Mesothelial cell of epicardium (in vitro differentiated cells): ENCODE measurements around the gene CALB2. TPM values are rescaled to one million over a fixed set of nuclear protein-coding genes. Genes with fewer than 3 reads are reported as not detected.

ENCODE experiments used
- DNase-seq, 2 experiments: peaks; one replicate each; pipeline ENCODE4 v3.0.0; 2021; ENCODE audit warnings: low spot score in 2 of 2; ENCODE audit not compliant: unreplicated experiment in 2 of 2
- H3K27ac Mint-ChIP-seq: 2 replicates; pipeline ENCODE4 v1.8.0; 2021; ENCODE audit warnings: mixed read lengths
- H3K27me3 Mint-ChIP-seq: 2 replicates; pipeline ENCODE4 v1.8.0; 2021; ENCODE audit warnings: low read depth, mixed read lengths
- H3K36me3 Mint-ChIP-seq: 2 replicates; pipeline ENCODE4 v1.8.0; 2021; ENCODE audit warnings: mixed read lengths
- H3K4me1 Mint-ChIP-seq: 2 replicates; pipeline ENCODE4 v1.8.0; 2021; ENCODE audit warnings: mixed read lengths
- H3K4me3 Mint-ChIP-seq: 2 replicates; pipeline ENCODE4 v1.8.0; 2021; ENCODE audit warnings: mild to moderate bottlenecking, moderate library complexity, mixed read lengths
- H3K9me3 Mint-ChIP-seq: 2 replicates; pipeline ENCODE4 v1.8.0; 2021; ENCODE audit warnings: mixed read lengths
- CTCF ChIP-seq: fragments of 200-600 bp; sonication (generic); IDR thresholded peaks from one replicate; pipeline ENCODE4 v1.5.0; 2021; ENCODE audit warnings: antibody characterized with exemption; ENCODE audit not compliant: unreplicated experiment
- total RNA-seq: library from RNA; stranded (reverse); gene quantifications from 3 replicates; pipeline ENCODE4 v1.2.1, GENCODE V29; 2021

Gene CALB2
- total RNA-seq, 1 donor from 2014 or later: 0.22 TPM

GRCh38 chr16:71328151-71328550, 30.4 kb upstream of the CALB2 start:
- no peak overlapping the region for H3K4me3 Mint-ChIP-seq
- TF ChIP-seq CTCF: no peak
- no peaks in the 10 kb centered on the region for H3K4me1 Mint-ChIP-seq
- H3K36me3 Mint-ChIP-seq: no peaks in the 10 kb centered on the region
- peaks cover 17% of the 10 kb centered on the region for H3K27me3 Mint-ChIP-seq
- DNase-seq: no peak
- H3K27ac Mint-ChIP-seq: no peak overlapping the region
- H3K9me3 Mint-ChIP-seq: peaks cover 9% of the 10 kb centered on the region

- peaks cover 6% of the 10 kb centered on the region for H3K9me3 Mint-ChIP-seq
- H3K36me3 Mint-ChIP-seq: no peaks in the 10 kb centered on the region
- peaks cover 39% of the 10 kb centered on the region for H3K27me3 Mint-ChIP-seq
- H3K4me3 Mint-ChIP-seq: no peak overlapping the region
- no peak overlapping the region for H3K27ac Mint-ChIP-seq
- TF ChIP-seq CTCF: no peak
- DNase-seq: no peak
- H3K4me1 Mint-ChIP-seq: no peaks in the 10 kb centered on the region
These were observed 20.9 kb upstream of the CALB2 start for GRCh38 chr16:71337631-71338030.

GRCh38 chr16:71338193-71338592, 20.3 kb upstream of the CALB2 start:
- Mint-ChIP-seq H3K27me3 (peaks cover 35% of the 10 kb centered on the region), H3K36me3 (no peaks in the 10 kb centered on the region), H3K4me3 (no peak overlapping the region), H3K27ac (no peak overlapping the region), H3K9me3 (peaks cover 6% of the 10 kb centered on the region), H3K4me1 (no peaks in the 10 kb centered on the region)
- no peak for TF ChIP-seq CTCF
- no peak for DNase-seq

- no peak for TF ChIP-seq CTCF
- H3K4me1 Mint-ChIP-seq: no peaks in the 10 kb centered on the region
- peaks cover 6% of the 10 kb centered on the region for H3K9me3 Mint-ChIP-seq
- no peak overlapping the region for H3K4me3 Mint-ChIP-seq
- H3K27ac Mint-ChIP-seq: no peak overlapping the region
- H3K27me3 Mint-ChIP-seq: peaks cover 33% of the 10 kb centered on the region
- no peaks in the 10 kb centered on the region for H3K36me3 Mint-ChIP-seq
- no peak for DNase-seq
These were observed 19.9 kb upstream of the CALB2 start for GRCh38 chr16:71338632-71339031.

GRCh38 chr16:71339236-71340171, 19.0 kb upstream of the CALB2 start:
- Mint-ChIP-seq H3K4me1 (no peaks in the 10 kb centered on the region), H3K27ac (no peak overlapping the region), H3K9me3 (peaks cover 6% of the 10 kb centered on the region), H3K4me3 (no peak overlapping the region), H3K27me3 (peaks cover 30% of the 10 kb centered on the region), H3K36me3 (no peaks in the 10 kb centered on the region)
- no peak for TF ChIP-seq CTCF
- DNase-seq: no peak
